Neural progenitor cell (in vitro differentiated cells): Measurements from ENCODE around the gene SMU1.

ENCODE experiments used
- CTCF ChIP-seq: fragments of 200-600 bp; sonication (generic); IDR thresholded peaks from 2 replicates; pipeline ENCODE4 v1.5.1; 2017; ENCODE audit warnings: antibody characterized with exemption, mild to moderate bottlenecking
- EZH2 ChIP-seq: fragments of 200-600 bp; sonication (generic); IDR thresholded peaks from 2 replicates; pipeline ENCODE4 v1.6.1; 2017; ENCODE audit warnings: antibody characterized with exemption, mild to moderate bottlenecking, moderate library complexity

- TF ChIP-seq CTCF = no peak
- no peak for TF ChIP-seq EZH2
Measured at GRCh38 chr9:33113799-33114547, 37.5 kb upstream of the SMU1 start.
